ENCODE measurements around the gene DUSP15. TPM values are rescaled to one million over a fixed set of nuclear protein-coding genes. Genes with fewer than 3 reads are reported as not detected.
A peak's percentile ranks its signal among the peaks of the same experiment; 100 is the strongest.

DUSP15 gene
- total and polyA plus RNA-seq, 9 of the 15 experiments (the other 6 are each of a cell fraction or from before 2014, with no cell fraction given), result 0.34 TPM; not detected in 8

DNA sequence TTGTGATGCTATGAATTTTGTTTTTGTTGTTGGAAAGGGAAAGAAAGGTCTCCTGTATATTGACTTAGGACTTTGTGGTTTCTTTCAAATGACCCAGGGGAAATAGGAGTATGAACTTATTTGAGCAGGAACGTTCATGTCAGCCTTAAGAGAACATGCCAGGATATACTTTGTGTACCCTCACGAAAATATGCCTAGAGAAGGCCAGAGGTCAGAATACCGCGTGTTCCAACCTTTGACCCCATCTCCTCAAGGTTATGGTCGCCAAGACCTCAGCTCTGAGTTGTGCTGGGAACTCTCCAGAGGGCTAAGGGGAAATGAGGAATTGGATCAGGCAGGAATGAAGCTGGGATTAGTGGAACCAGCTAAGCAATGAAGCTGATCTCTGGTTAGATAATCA is 11.6 kb upstream of the DUSP15 start:
- peaks cover 0 to 11% of the 10 kb centered on the region in 2 experiments; a peak in 2 of 5 replicates for H3K27me3 ChIP-seq (ENCODE audit: control insufficient read depth in 2 of 2, insufficient read depth in 2 of 2, low read length in 2 of 2)
- H3K4me1 ChIP-seq (replicated peaks in 1 of 2; ENCODE audit: control insufficient read depth in 2 of 2, insufficient read depth in 2 of 2, low read length in 2 of 2), result peaks cover 0 to 8% of the 10 kb centered on the region in 2 experiments; a peak in 2 of 5 replicates
- FAIRE-seq (no peak), ATAC-seq (no peak), DNase-seq (ENCODE audit: extremely low read depth in 1 of 4, low spot score in 3 of 4) (no peak)
- H3K9me3 ChIP-seq (replicated peaks; ENCODE audit: control insufficient read depth, insufficient read depth, low read depth, low read length), result no peaks in the 10 kb centered on the region
- H3K4me3 ChIP-seq, result no peak overlapping the region
- in situ Hi-C loops (cut with MboI) (no loop called here), intact Hi-C loops (cut with micrococcal nuclease) (no loop called here)
- TF ChIP-seq SPI1 (IDR thresholded peaks at IDR 0.05; ENCODE audit: borderline replicate concordance, low read depth, low read length) (no peak), ETV6 (IDR thresholded peaks at IDR 0.05; ENCODE audit: borderline replicate concordance in 1 of 2, low read depth in 2 of 2, low read length in 1 of 2) (no peak), ETV6 (CRISPR knock-in tag; IDR thresholded peaks at IDR 0.05; ENCODE audit: borderline replicate concordance) (no peak), NR2C1 (IDR thresholded peaks at IDR 0.05) (peak; percentile 52; the same call in 1 of the 2 replicates), NR2C1 (tag; IDR thresholded peaks at IDR 0.05) (peak; percentile 21; the same call in 1 of the 2 replicates)
- CTCF ChIA-PET (ENCODE audit: low intra/inter-chr PET ratio), result no interaction called here
- no peaks in the 10 kb centered on the region for H4K20me1 ChIP-seq (replicated peaks; ENCODE audit: control insufficient read depth, insufficient read depth, low read length)
- H3K27ac ChIP-seq (ENCODE audit: extremely low read depth, low read depth, low read length), result no peak overlapping the region
- no peak overlapping the region for H3K9ac ChIP-seq (ENCODE audit: insufficient read depth in 1 of 2, low read depth in 2 of 2, low read length in 2 of 2)
- POLR2A ChIA-PET, result interaction anchor here (0.6 to 0.7 kb wide), 2 partner anchors 32 to 62 kb away, joined by 3 to 4 read pairs; no protein-coding TSS in a partner anchor
- H3K4me2 ChIP-seq (ENCODE audit: insufficient read depth, low read length), result no peak overlapping the region
- H3K79me2 ChIP-seq (ENCODE audit: control insufficient read depth, insufficient read depth, low read length), result no peaks in the 10 kb centered on the region
- no peaks in the 10 kb centered on the region for H3K36me3 ChIP-seq (ENCODE audit: control insufficient read depth, insufficient read depth, low read length)
- WGBS (ENCODE audit: insufficient coverage, low coverage, missing lambda C conversion rate), result 20% methylated on average over 5 of the region's 5 CpGs
- no TSS peak for BruUV-seq (replicated peaks)
- peak overlapping the region; percentile 35; the same call in 1 of the 2 replicates for H2AFZ ChIP-seq (ENCODE audit: low read depth, low read length)
- H3K9me1 ChIP-seq (ENCODE audit: control insufficient read depth, insufficient read depth, low read length), result no peaks in the 10 kb centered on the region
